Measurements from ENCODE around the gene AGAP1.

DNA sequence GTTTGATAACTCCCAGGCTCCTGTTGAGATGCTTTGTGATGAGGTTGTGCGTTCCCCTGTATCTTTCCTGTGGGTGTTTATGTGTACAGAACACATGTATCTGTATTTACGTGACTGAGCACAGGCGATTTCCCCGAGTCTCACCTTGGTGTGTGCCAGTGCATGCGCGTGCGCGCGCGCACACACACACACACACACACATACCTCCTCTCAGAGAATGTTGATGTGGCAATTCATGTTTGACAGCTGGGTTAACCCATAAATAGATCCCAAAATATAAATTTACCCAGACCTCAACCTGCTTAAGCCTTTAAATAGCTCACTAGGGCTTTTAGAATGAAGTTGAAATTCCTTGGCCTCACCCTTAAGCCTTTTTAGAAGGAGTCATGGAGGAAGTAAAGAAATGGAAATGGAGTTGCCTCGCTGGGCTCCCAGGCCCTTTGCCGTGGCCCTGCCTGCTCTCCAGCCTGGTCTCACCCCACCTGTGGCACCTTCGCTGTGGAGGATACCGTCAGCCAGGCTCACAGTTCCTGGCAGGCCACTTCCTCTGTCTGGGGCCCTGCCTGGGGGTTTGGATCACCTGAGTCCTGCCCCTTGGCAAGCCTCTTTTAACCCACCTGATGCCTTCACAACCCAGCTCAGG is 20.3 kb downstream of the AGAP1 start:
- TF ChIP-seq, protein P1, sequence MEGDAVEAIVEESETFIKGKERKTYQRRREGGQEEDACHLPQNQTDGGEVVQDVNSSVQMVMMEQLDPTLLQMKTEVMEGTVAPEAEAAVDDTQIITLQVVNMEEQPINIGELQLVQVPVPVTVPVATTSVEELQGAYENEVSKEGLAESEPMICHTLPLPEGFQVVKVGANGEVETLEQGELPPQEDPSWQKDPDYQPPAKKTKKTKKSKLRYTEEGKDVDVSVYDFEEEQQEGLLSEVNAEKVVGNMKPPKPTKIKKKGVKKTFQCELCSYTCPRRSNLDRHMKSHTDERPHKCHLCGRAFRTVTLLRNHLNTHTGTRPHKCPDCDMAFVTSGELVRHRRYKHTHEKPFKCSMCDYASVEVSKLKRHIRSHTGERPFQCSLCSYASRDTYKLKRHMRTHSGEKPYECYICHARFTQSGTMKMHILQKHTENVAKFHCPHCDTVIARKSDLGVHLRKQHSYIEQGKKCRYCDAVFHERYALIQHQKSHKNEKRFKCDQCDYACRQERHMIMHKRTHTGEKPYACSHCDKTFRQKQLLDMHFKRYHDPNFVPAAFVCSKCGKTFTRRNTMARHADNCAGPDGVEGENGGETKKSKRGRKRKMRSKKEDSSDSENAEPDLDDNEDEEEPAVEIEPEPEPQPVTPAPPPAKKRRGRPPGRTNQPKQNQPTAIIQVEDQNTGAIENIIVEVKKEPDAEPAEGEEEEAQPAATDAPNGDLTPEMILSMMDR (IDR thresholded peaks at IDR 0.05 in 8 of 11, conservative IDR thresholded peaks at IDR 0.05 in 3 of 11) = no peak
- TF ChIP-seq POLR2AphosphoS5 (IDR thresholded peaks at IDR 0.05) (no peak), POLR2A (IDR thresholded peaks at IDR 0.05) (no peak)

Data from spleen (tissue), 7 donors.